Esophagus muscularis mucosa (tissue), 3 donors: ENCODE results near the gene SHISA2.

Experiments
- CTCF ChIP-seq, 3 experiments: fragments of 200-600 bp in 2 of 3; fragments of 450-650 bp in 1 of 3; sonication (generic) in 2 of 3; IDR thresholded peaks; one replicate each; pipeline ENCODE4 v1.5.1; 2017 to 2019; ENCODE audit warnings: antibody characterized with exemption in 3 of 3, mild to moderate bottlenecking in 2 of 3, moderate library complexity in 1 of 3
- POLR2A ChIP-seq: fragments of 450-650 bp; IDR thresholded peaks from one replicate; pipeline ENCODE4 v1.6.1; 2017; ENCODE audit warnings: antibody characterized with exemption, moderate library complexity, mild to moderate bottlenecking, low read depth
- POLR2AphosphoS5 ChIP-seq, 2 donors: sonication (generic); formaldehyde crosslinking; IDR thresholded peaks; one replicate each; pipeline ENCODE4 v1.6.1; 2017; ENCODE audit warnings: antibody characterized with exemption in 2 of 2

GRCh38 chr13:26046639-26047038, 5.2 kb downstream of the SHISA2 start:
- TF ChIP-seq CTCF (IDR thresholded peaks at IDR 0.05): no peak
- no peak for TF ChIP-seq POLR2A
- TF ChIP-seq POLR2AphosphoS5 (IDR thresholded peaks at IDR 0.05): no peak
